Liver (tissue), 9 donors: ENCODE results near the gene AMACR. TPM values are rescaled to one million over a fixed set of nuclear protein-coding genes. Genes with fewer than 3 reads are reported as not detected.

ENCODE experiments used
- DNase-seq: peaks from one replicate; pipeline ENCODE4 v3.0.0-alpha.2; 2017; ENCODE audit warnings: low spot score
- H3K27ac ChIP-seq, 2 donors: one replicate each; pipeline ENCODE4 v1.7.0; 2013; ENCODE audit warnings: inconsistent platforms in 2 of 2, low read length in 2 of 2, control low read depth in 1 of 2, low read depth in 1 of 2, mild to moderate bottlenecking in 1 of 2
- H3K27me3 ChIP-seq, 4 donors: one replicate each; pipeline versions ENCODE4 v1.6.1 to v1.7.0; 2013; ENCODE audit warnings: low read length in 3 of 4, inconsistent platforms in 1 of 4, mild to moderate bottlenecking in 1 of 4, moderate library complexity in 1 of 4; ENCODE audit not compliant: control insufficient read depth in 4 of 4, insufficient read depth in 4 of 4
- H3K36me3 ChIP-seq, 4 donors: one replicate each; pipeline versions ENCODE4 v1.6.1 to v1.7.0; 2013; ENCODE audit warnings: low read length in 3 of 4, mild to moderate bottlenecking in 3 of 4, low read depth in 1 of 4, moderate library complexity in 1 of 4; ENCODE audit not compliant: control insufficient read depth in 4 of 4, insufficient read depth in 3 of 4
- H3K4me1 ChIP-seq, 4 donors: one replicate each; pipeline versions ENCODE4 v1.6.1 to v1.7.0; 2013; ENCODE audit warnings: low read length in 3 of 4, mild to moderate bottlenecking in 3 of 4, moderate library complexity in 1 of 4; ENCODE audit not compliant: control insufficient read depth in 4 of 4, insufficient read depth in 4 of 4
- H3K4me3 ChIP-seq, 3 donors: one replicate each; pipeline versions ENCODE4 v1.6.1 to v1.7.0; 2013; ENCODE audit warnings: low read length in 3 of 3, control low read depth in 1 of 3, low read depth in 1 of 3, mild to moderate bottlenecking in 1 of 3
- H3K9ac ChIP-seq, 2 donors: one replicate each; pipeline ENCODE4 v1.7.0; 2013; ENCODE audit warnings: low read length in 2 of 2, mild to moderate bottlenecking in 2 of 2, moderate library complexity in 2 of 2, control low read depth in 1 of 2, low read depth in 1 of 2
- H3K9me3 ChIP-seq, 4 donors: one replicate each; pipeline versions ENCODE4 v1.6.1 to v1.7.0; 2013; ENCODE audit warnings: low read length in 3 of 4; ENCODE audit not compliant: control insufficient read depth in 4 of 4
- EGR1 ChIP-seq, 2 donors: IDR thresholded peaks; 2 replicates each; pipeline ENCODE4 v1.6.1; 2016 to 2018; ENCODE audit warnings: antibody characterized with exemption in 2 of 2, low read depth in 2 of 2
- FOXA1 ChIP-seq: IDR thresholded peaks from 2 replicates; pipeline ENCODE4 v1.6.1; 2016; ENCODE audit warnings: antibody characterized with exemption
- FOXA2 ChIP-seq: IDR thresholded peaks from 2 replicates; pipeline ENCODE4 v1.6.1; 2016; ENCODE audit warnings: antibody characterized with exemption
- GABPA ChIP-seq, 2 donors: IDR thresholded peaks in 1 of 2; conservative IDR thresholded peaks in 1 of 2; 2 replicates each; pipeline ENCODE4 v1.6.1; 2016; ENCODE audit warnings: antibody characterized with exemption in 2 of 2, mild to moderate bottlenecking in 1 of 2, moderate library complexity in 1 of 2
- HNF4A ChIP-seq, 2 donors: conservative IDR thresholded peaks; 2 replicates each; pipeline ENCODE4 v1.6.1; 2016; ENCODE audit warnings: antibody characterized with exemption in 2 of 2, mild to moderate bottlenecking in 2 of 2
- HNF4G ChIP-seq: IDR thresholded peaks from 2 replicates; pipeline ENCODE4 v1.6.1; 2016; ENCODE audit warnings: antibody characterized with exemption
- JUND ChIP-seq, 2 donors: IDR thresholded peaks; 2 replicates each; pipeline ENCODE4 v1.6.1; 2016; ENCODE audit warnings: antibody characterized with exemption in 2 of 2
- NR2F2 ChIP-seq: IDR thresholded peaks from 2 replicates; pipeline ENCODE4 v1.6.1; 2016; ENCODE audit warnings: antibody characterized with exemption
- RAD21 ChIP-seq, 2 donors: IDR thresholded peaks; 2 replicates each; pipeline ENCODE4 v1.6.1; 2016; ENCODE audit warnings: antibody characterized with exemption in 2 of 2, mild to moderate bottlenecking in 2 of 2
- RXRA ChIP-seq, 2 donors: IDR thresholded peaks; 2 replicates each; pipeline ENCODE4 v1.6.1; 2017 to 2018; ENCODE audit warnings: antibody characterized with exemption in 2 of 2, mild to moderate bottlenecking in 1 of 2
- SP1 ChIP-seq: IDR thresholded peaks from 2 replicates; pipeline ENCODE4 v1.6.1; 2018; ENCODE audit warnings: antibody characterized with exemption, mild to moderate bottlenecking
- TAF1 ChIP-seq: conservative IDR thresholded peaks from 2 replicates; pipeline ENCODE4 v1.6.1; 2016; ENCODE audit warnings: antibody characterized with exemption, mild to moderate bottlenecking
- YY1 ChIP-seq: IDR thresholded peaks from 2 replicates; pipeline ENCODE4 v1.6.1; 2016; ENCODE audit warnings: antibody characterized with exemption, mild to moderate bottlenecking
- WGBS: extraction: QIAGEN DNeasy Blood & Tissue Kit; methylation state at CpG from one replicate; pipeline ENCODE4 v1.1.7; 2013; 5-methylcytosine and 5-hydroxymethylcytosine counted together
- polyA plus RNA-seq, 2 donors: library from polyadenylated mRNA; stranded (reverse) in 1 of 2; unstranded in 1 of 2; fragments of 200-250 nt in 1 of 2; fragments of >200 nt in 1 of 2; fragmentation: Nextera tagmentation in 1 of 2; extraction: Ambion mirVana in 1 of 2; gene quantifications; one replicate each; pipeline versions ENCODE4 v1.2.1 to v1.2.3, GENCODE V29; 2013 to 2015
- total RNA-seq, 2 donors: library from RNA; depleted of rRNA; stranded (reverse); fragments of >200 nt; gene quantifications; one replicate each; pipeline ENCODE4 v1.2.3, GENCODE V29; 2014
- TF ChIP-seq, protein P1 (sequence below): IDR thresholded peaks from 2 replicates; pipeline ENCODE4 v1.6.1; 2016; ENCODE audit warnings: antibody characterized with exemption
- TF ChIP-seq, protein P2 (sequence below): fragments of 150-350 bp; IDR thresholded peaks from 2 replicates; pipeline ENCODE4 v1.5.1; 2017; ENCODE audit warnings: improper control_type of control experiment, low read depth, low read length; ENCODE audit not compliant: missing input control
- TF ChIP-seq, protein P3 (sequence below): IDR thresholded peaks from 2 replicates; pipeline ENCODE4 v1.6.1; 2016; ENCODE audit warnings: antibody characterized with exemption, mild to moderate bottlenecking
- TF ChIP-seq, protein P4 (sequence below): IDR thresholded peaks from 2 replicates; pipeline ENCODE4 v1.6.1; 2016; ENCODE audit warnings: antibody characterized with exemption
- TF ChIP-seq, protein P5 (sequence below): IDR thresholded peaks from 2 replicates; pipeline ENCODE4 v1.6.1; 2016; ENCODE audit warnings: antibody characterized with exemption
- donor health status: healthy.
- donor health status: healthy.
- donor health status: healthy.
- donor health status: healthy.
- donor health status: healthy.

Gene AMACR
- total and polyA plus RNA-seq, 4 donors, result 15.6 to 48.5 (median 31.7) TPM

DNA sequence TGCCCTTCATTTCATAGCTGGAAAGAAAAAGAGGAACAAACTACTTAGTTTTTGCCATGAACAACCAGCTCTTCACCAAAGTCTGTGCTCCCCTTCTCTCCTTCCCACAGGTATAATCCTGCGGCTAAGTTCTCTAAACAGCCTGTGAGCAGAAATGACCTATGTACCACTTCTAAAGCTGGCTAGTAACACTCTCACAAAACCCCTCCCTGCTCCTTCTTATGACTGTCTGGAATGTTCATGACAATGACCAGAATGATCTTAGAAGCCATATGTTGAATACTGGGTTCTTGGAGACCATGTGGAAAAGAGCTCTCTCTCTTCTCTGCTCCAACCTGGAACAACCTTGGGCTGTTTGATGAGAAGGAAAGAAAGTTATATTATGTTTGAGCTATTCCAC, 12.9 kb upstream of the AMACR start:
- H3K9ac ChIP-seq, result no peak overlapping the region
- no peak for DNase-seq
- H3K27me3 ChIP-seq, result no peaks in the 10 kb centered on the region
- peaks cover 0 to 3% (median under 1%) of the 10 kb centered on the region in 4 donors for H3K36me3 ChIP-seq
- H3K4me1 ChIP-seq, result peaks cover 2 to 27% (median 17%) of the 10 kb centered on the region in 4 donors
- WGBS, result 80% methylated on average over 1 of the region's 1 CpG
- H3K27ac ChIP-seq, result no peak overlapping the region
- no peak overlapping the region for H3K4me3 ChIP-seq
- TF ChIP-seq HNF4G (no peak), JUND (IDR thresholded peaks at IDR 0.05) (no peak), NR2F2 (no peak), HNF4A (conservative IDR thresholded peaks at IDR 0.05) (no peak), YY1 (no peak), FOXA2 (no peak), RAD21 (IDR thresholded peaks at IDR 0.05) (no peak), TAF1 (no peak), GABPA (IDR thresholded peaks at IDR 0.05 in 1 of 2, conservative IDR thresholded peaks at IDR 0.05 in 1 of 2) (no peak), RXRA (IDR thresholded peaks at IDR 0.05) (no peak), SP1 (no peak), EGR1 (IDR thresholded peaks at IDR 0.05; ENCODE audit: low read depth in 2 of 2) (no peak), FOXA1 (no peak)
- TF ChIP-seq, protein P1, sequence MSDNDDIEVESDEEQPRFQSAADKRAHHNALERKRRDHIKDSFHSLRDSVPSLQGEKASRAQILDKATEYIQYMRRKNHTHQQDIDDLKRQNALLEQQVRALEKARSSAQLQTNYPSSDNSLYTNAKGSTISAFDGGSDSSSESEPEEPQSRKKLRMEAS, result no peak
- TF ChIP-seq, protein P2, sequence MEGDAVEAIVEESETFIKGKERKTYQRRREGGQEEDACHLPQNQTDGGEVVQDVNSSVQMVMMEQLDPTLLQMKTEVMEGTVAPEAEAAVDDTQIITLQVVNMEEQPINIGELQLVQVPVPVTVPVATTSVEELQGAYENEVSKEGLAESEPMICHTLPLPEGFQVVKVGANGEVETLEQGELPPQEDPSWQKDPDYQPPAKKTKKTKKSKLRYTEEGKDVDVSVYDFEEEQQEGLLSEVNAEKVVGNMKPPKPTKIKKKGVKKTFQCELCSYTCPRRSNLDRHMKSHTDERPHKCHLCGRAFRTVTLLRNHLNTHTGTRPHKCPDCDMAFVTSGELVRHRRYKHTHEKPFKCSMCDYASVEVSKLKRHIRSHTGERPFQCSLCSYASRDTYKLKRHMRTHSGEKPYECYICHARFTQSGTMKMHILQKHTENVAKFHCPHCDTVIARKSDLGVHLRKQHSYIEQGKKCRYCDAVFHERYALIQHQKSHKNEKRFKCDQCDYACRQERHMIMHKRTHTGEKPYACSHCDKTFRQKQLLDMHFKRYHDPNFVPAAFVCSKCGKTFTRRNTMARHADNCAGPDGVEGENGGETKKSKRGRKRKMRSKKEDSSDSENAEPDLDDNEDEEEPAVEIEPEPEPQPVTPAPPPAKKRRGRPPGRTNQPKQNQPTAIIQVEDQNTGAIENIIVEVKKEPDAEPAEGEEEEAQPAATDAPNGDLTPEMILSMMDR, result no peak
- TF ChIP-seq, protein P3, sequence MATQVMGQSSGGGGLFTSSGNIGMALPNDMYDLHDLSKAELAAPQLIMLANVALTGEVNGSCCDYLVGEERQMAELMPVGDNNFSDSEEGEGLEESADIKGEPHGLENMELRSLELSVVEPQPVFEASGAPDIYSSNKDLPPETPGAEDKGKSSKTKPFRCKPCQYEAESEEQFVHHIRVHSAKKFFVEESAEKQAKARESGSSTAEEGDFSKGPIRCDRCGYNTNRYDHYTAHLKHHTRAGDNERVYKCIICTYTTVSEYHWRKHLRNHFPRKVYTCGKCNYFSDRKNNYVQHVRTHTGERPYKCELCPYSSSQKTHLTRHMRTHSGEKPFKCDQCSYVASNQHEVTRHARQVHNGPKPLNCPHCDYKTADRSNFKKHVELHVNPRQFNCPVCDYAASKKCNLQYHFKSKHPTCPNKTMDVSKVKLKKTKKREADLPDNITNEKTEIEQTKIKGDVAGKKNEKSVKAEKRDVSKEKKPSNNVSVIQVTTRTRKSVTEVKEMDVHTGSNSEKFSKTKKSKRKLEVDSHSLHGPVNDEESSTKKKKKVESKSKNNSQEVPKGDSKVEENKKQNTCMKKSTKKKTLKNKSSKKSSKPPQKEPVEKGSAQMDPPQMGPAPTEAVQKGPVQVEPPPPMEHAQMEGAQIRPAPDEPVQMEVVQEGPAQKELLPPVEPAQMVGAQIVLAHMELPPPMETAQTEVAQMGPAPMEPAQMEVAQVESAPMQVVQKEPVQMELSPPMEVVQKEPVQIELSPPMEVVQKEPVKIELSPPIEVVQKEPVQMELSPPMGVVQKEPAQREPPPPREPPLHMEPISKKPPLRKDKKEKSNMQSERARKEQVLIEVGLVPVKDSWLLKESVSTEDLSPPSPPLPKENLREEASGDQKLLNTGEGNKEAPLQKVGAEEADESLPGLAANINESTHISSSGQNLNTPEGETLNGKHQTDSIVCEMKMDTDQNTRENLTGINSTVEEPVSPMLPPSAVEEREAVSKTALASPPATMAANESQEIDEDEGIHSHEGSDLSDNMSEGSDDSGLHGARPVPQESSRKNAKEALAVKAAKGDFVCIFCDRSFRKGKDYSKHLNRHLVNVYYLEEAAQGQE, result no peak
- TF ChIP-seq, protein P4, sequence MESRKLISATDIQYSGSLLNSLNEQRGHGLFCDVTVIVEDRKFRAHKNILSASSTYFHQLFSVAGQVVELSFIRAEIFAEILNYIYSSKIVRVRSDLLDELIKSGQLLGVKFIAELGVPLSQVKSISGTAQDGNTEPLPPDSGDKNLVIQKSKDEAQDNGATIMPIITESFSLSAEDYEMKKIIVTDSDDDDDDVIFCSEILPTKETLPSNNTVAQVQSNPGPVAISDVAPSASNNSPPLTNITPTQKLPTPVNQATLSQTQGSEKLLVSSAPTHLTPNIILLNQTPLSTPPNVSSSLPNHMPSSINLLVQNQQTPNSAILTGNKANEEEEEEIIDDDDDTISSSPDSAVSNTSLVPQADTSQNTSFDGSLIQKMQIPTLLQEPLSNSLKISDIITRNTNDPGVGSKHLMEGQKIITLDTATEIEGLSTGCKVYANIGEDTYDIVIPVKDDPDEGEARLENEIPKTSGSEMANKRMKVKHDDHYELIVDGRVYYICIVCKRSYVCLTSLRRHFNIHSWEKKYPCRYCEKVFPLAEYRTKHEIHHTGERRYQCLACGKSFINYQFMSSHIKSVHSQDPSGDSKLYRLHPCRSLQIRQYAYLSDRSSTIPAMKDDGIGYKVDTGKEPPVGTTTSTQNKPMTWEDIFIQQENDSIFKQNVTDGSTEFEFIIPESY, result no peak
- TF ChIP-seq, protein P5, sequence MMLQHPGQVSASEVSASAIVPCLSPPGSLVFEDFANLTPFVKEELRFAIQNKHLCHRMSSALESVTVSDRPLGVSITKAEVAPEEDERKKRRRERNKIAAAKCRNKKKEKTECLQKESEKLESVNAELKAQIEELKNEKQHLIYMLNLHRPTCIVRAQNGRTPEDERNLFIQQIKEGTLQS, result no peak
- H3K9me3 ChIP-seq, result no peaks in the 10 kb centered on the region
